Stimulated activated CD8-positive, alpha-beta memory T cell treated with anti-CD3 and anti-CD28 coated beads, Interleukin-12 subunit alpha, Interleukin-12 subunit beta, amount 100 ng/mL, for 24 hours (primary cell): ENCODE measurements around the gene PRKG1.
"Not testable (repeated sequence)": the region's sequence is repeated elsewhere in the genome, so short reads cannot be mapped to it uniquely, and the experiment has no call there.

Experiments
- DNase-seq: peaks from one replicate; pipeline ENCODE4 v3.0.0-alpha.2; 2020; ENCODE audit errors: extremely low read depth

Gene PRKG1

DNA sequence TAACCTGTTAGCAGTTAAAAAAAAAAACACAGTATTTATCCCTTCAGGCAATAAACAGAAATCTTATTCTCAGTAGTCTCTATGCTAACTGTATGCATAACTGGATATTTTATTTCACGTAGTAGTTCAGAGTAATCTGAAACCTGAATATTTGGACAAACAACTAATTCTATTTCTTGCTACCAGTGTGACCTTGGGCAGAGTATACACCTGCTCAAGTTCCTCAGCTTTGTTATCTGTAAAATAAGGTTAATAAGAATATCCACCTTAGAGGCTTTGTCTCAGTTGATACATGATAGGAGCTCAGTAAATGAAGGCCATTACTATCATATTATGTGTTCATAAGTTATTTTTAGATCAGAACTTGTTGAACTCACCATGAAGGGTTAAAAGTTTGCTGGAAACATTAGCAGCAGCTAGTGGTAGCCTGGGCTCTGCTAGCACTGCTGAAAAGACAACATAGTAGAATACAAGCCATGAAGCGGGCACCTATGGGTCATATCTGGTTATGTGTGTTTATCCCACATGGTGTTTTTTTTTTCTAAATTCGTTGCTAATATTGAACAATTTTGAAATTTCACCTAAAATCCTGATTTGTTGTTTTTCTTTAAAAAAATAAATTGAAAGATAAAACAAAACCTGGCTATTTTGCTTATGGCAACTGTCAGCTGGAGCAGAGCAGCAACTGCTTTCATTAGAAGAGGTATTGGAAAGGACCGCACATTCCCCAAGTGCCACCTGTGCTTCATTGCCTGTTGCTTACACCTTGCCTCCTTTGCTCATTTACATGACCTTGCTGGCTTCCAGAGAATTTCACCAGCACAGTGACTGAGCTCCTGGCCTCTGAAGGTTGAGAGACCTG is 303.0 kb downstream of the PRKG1 start:
- DNase-seq, result no peak

GRCh38 chr10:51377932-51378599 is 303.8 kb downstream of the PRKG1 start:
- no peak for DNase-seq

DNA sequence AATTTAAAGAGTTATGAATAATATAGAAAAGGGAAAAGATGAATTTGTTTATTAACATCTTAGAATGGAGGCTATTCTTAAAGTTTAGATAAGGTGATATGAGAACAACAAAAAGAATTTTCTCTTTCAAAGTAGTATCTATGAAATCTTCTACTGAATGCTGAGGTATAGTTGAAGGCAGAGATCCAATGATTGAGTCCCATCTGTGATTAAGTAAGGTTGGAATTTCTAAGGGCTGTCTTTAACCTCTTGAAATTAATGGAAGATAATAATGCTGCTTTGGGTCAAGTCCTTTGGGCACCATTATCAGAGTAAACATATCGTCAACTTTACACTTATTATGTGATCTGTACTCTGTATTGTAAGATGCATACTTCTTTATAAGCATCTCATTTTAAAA is 307.9 kb downstream of the PRKG1 start:
- DNase-seq, result no peak

DNA sequence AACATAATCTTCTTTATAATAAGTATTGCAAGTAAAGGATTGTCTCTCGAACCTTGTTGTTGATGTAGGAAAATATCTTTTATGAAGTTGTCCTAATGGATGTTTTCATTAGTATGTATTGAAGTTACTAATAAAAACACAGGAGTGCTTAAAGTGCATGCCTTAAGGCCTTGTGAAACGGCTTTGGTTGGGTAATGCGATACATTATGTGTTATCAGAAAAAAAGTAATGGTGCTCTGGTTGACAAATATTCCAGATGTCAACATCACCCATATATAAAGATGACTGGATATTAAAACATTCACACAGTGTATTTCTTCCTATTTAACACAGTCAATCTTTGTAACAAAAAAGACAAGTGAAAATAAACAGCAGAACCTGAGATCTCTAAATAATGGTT is 310.7 kb downstream of the PRKG1 start:
- DNase-seq, result no peak

DNA sequence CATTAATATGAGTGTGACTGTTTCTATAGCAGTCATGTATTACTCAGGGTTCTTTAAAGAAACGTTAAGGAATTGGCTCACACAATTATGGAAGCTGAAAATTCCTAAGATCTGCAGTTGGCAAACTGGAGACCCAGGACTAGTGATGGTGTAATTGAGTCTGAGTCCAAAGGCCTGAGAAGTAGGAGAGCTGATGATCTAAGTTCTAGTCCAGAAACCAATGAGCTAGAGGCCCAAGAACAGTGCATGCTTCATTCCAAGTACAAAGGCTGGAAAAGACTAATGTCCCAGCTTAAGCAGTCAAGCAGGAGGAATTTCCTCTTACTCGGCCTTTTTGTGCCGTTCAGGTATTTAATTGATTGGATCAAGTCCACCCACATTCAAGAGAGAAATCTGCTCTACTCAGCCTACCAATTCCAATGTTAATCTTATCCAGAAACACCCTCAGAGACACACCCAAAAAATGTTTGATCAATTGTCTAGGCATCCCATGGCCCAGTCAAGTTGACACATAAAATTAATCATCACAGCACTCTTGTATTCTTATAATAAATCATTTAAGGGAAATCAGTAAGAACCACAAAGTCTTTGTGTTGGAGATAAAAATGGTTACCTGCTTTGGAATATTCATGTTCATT is 312.1 kb downstream of the PRKG1 start:
- no peak for DNase-seq

DNA sequence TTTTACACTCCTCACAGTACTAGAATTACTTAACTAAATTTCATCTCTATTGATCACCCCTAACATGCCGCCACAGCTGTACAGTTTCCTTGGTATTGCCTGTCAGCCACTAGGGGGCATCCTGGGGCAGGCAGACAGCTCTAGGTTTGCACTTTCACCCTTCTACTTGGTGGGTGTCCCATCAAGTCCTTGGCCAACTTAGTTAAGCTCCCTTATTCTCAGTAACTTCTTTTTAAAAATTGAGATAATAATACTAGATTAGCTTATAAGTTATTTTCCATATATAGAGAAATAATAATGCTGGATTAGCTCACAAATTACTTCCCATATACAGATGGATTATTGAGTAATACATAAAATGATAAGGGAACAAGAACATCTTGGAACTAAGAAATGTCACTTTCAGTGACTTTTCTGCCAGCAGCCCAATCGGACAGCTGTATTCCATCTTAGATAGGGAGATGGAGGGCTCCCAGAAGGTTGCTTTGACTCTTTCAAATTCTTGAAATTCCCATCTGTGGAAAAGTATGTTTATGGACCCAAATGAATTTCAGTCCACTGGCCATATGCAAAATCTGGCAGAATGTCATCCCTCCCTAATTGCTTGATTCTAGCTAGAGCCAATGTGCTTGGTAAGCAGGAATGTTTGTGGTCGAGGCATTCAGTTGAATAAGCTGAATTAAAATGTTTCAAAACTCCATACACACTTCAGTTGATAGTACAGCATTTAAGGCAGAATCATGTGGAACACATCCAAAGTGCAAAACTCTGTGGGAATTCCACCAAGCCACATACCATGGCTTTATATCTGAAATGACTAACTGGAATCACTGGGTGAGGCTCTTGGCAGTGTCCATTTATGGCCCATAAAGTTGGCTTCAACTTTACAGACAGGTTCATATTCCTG is 315.4 kb downstream of the PRKG1 start:
- DNase-seq, result peak; percentile 1

DNA sequence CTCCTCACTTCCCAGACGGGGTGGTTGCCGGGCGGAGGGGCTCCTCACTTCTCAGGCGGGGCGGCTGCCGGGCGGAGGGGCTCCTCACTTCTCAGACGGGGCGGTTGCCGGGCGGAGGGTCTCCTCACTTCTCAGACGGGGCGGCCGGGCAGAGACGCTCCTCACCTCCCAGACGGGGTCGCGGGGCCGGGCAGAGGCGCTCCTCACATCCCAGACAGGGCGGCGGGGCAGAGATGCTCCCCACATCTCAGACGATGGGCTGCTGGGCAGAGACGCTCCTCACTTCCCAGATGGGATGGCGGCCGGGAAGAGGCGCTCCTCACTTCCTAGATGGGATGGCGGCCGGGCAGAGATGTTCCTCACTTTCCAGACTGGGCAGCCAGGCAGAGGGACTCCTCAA is 318.7 kb downstream of the PRKG1 start:
- not testable (repeated sequence) for DNase-seq

GRCh38 chr10:51394039-51394438 is 319.8 kb downstream of the PRKG1 start:
- DNase-seq, result no peak

DNA sequence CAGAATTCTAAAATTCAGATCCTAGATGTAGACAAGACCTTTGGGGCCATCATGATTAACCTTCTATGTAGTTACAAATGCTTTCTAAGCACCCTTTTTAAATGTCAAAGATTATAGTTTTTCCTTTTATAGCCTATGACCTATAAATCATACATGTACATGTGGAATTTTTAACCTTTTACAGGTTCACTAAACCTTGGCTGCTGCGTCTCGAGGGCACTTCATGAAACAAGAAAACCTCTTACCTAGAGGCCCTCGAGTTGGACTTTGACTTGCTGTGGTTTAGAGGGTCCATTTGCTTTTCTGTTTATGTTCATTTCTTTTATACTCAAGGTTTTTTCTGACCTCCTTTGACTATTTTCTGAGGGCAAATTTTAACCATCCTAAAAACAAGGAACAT is 323.0 kb downstream of the PRKG1 start:
- DNase-seq, result no peak

DNA sequence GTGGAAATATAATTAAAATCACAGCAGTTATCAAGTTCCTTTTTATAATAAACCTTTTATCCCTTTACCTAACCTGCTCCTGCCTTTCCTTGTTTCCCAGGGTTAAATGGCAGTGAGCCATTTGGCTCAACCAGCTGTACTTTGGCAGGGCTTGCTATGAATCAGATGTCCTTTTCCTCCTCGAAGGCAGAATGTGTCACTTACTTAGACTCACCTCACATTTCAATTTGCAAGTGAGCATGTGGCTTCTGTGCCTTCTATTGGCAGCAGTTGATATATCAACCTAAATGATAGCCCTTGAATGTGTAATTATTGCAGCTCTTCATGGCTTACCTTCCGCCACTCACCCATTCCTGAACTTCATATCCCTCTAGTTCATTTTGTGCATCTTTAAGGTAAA is 323.4 kb downstream of the PRKG1 start:
- DNase-seq, result no peak

GRCh38 chr10:51399840-51400239 is 325.6 kb downstream of the PRKG1 start:
- no peak for DNase-seq

- no peak for DNase-seq
Observed at GRCh38 chr10:51400392-51401096, 326.3 kb downstream of the PRKG1 start.

DNA sequence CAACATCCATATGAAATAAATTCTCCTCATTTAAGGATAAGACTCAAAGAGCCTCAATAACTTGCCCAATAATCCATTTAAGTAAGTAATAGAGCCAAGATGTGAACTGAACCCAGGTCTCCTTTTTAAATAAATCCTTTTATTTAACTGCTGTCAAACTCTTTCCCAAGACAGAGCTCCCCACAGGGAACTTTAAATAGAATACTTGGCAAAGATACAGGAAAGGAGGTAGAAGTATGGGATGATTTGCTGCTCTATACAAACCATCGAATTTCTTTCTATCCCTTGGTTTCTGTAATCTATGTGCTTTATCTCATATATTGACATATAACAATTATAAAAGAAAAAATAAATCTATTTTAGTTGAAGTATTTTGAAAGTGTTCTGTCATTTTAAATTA is 329.2 kb downstream of the PRKG1 start:
- no peak for DNase-seq

GRCh38 chr10:51405580-51406351 is 331.5 kb downstream of the PRKG1 start:
- DNase-seq, result no peak

DNA sequence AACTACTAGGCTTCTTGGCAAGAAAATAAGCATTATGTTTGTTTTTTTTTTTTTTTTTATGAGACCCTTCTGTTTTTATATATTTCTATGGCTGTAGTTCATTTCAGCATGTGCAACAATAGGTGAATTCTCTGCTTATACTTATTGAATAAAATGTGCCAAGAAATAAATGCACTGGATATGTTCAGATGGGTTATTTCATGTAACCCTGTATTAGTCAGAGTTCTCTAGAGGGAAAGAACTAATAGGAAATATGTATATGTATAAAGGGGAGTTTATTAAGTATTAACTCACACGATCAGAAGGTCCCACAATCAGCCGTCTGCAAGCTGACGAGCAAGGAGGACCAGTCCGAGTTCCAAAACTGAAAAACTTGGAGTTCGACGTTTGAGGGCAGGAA is 332.3 kb downstream of the PRKG1 start:
- DNase-seq, result no peak

GRCh38 chr10:51416494-51416893 is 342.2 kb downstream of the PRKG1 start:
- no peak for DNase-seq

DNA sequence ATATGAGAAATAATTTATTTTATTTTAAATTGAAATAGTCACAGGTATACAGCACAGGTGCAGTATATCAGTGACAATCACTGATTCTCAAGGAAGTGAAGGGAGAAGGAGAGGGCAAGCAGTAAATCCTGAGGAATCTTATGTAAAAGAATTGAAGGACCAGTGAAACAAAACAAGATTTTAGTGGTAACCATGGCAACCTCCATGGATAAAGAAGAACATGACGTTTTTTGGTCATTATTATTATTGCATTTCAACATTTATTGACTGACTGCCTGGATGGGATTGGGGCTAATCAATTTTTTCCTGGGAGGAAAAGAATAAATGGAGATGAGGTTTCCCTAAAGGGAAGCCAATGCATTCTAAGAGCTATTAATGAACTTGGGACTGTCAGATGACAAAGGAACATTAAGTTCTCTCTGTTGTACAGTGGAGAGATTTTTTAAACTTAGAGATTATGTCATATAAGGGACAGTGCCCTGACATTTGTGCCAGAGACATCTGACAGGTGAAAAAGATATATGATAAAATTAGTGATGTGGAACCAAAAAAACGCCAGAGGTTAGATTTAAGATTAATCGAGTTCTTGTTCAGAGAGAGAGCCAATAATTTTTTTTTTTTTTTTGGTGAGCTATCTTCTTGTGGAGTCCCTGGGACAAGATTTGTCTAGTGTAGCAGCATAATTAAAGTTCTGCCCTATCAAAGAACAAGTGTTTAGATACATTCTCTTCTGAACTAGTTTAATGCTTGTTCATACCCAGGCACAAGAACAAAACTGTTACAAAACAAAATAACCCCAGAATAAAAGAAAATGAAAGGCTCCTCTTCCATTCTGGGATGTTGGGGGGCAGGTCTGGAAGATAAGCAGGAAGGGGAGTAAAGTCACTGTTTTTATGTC is 345.2 kb downstream of the PRKG1 start:
- no peak for DNase-seq

- DNase-seq, result no peak
Observed at GRCh38 chr10:51421853-51422252, 347.6 kb downstream of the PRKG1 start.
